GM19025 (cell line): ENCODE data around the gene KIAA2012.
"Not testable (repeated sequence)": the region's sequence is repeated elsewhere in the genome, so short reads cannot be mapped to it uniquely, and the experiment has no call there.

Source experiments
- ATAC-seq: cut with Tn5 transposase; IDR thresholded peaks from one replicate; pipeline ENCODE4 v1.9.1; 2021; ENCODE audit warnings: mild to moderate bottlenecking, low read depth, moderate library complexity; ENCODE audit not compliant: unreplicated experiment

The KIAA2012 gene

GRCh38 chr2:202113571-202114142 is 40.6 kb downstream of the KIAA2012 start:
- no peak for ATAC-seq

- no peak for ATAC-seq
Observed at GRCh38 chr2:202114291-202114690, 41.2 kb downstream of the KIAA2012 start.

- ATAC-seq = no peak
Observed at GRCh38 chr2:202114795-202115194, 41.7 kb downstream of the KIAA2012 start.

- no peak for ATAC-seq
Observed at GRCh38 chr2:202115479-202115971, 42.5 kb downstream of the KIAA2012 start.

GRCh38 chr2:202116691-202117090 is 43.6 kb downstream of the KIAA2012 start:
- no peak for ATAC-seq

- ATAC-seq = no peak
Observed at GRCh38 chr2:202118168-202118567, 45.1 kb downstream of the KIAA2012 start.

GRCh38 chr2:202120828-202121227 is 47.8 kb downstream of the KIAA2012 start:
- ATAC-seq = no peak

GRCh38 chr2:202121532-202122162 is 48.6 kb downstream of the KIAA2012 start:
- ATAC-seq = no peak

- no peak for ATAC-seq
Observed at GRCh38 chr2:202122163-202122540, 49.1 kb downstream of the KIAA2012 start.

GRCh38 chr2:202122980-202123720 is 50.1 kb downstream of the KIAA2012 start:
- ATAC-seq = no peak

- ATAC-seq = no peak
Observed at GRCh38 chr2:202124286-202124685, 51.2 kb downstream of the KIAA2012 start.

- ATAC-seq = no peak
Observed at GRCh38 chr2:202127687-202128331, 54.8 kb downstream of the KIAA2012 start.

- ATAC-seq = no peak
Observed at GRCh38 chr2:202129841-202130240, 56.8 kb downstream of the KIAA2012 start.

- ATAC-seq = no peak
Observed at GRCh38 chr2:202133200-202133908, 60.3 kb downstream of the KIAA2012 start.

GRCh38 chr2:202133909-202134265 is 60.8 kb downstream of the KIAA2012 start:
- ATAC-seq = no peak

GRCh38 chr2:202135091-202135874 is 62.2 kb downstream of the KIAA2012 start:
- ATAC-seq = no peak

- not testable (repeated sequence) for ATAC-seq
Observed at GRCh38 chr2:202136039-202136438, 63.0 kb downstream of the KIAA2012 start.

GRCh38 chr2:202136526-202136925 is 63.5 kb downstream of the KIAA2012 start:
- ATAC-seq = no peak

GRCh38 chr2:202140522-202141252 is 67.6 kb downstream of the KIAA2012 start:
- no peak for ATAC-seq
